ENCODE data around the gene VILL. TPM values are rescaled to one million over a fixed set of nuclear protein-coding genes. Genes with fewer than 3 reads are reported as not detected.

VILL gene
- total RNA-seq, 1 experiment from 2014 or later: 1.2 TPM

- ATAC-seq (peak; percentile 28; the same call in 1 of the 2 replicates), DNase-seq (ENCODE audit: low read depth, low spot score) (no peak)
- POLR2A ChIA-PET: interaction anchor here (0.7 kb wide), 1 partner anchor 108 kb away, joined by 3 read pairs; no protein-coding TSS in a partner anchor
- CTCF ChIA-PET: no interaction called here
- Histone ChIP-seq H3K36me3 (ENCODE audit: control insufficient read depth in 1 of 2, insufficient read depth in 2 of 2, low read length in 2 of 2) (no peaks in the 10 kb centered on the region), H3K4me3 (replicated peaks in 1 of 2; ENCODE audit: low read depth in 1 of 2, low read length in 2 of 2) (peak overlapping the region; percentile 30 to 41), H3K4me1 (ENCODE audit: control insufficient read depth in 1 of 2, insufficient read depth in 2 of 2, low read length in 2 of 2) (peaks cover 29 to 42% of the 10 kb centered on the region in 2 experiments), H3K27ac (ENCODE audit: low read depth, low read length) (peak overlapping the region; percentile 35), H3K79me2 (ENCODE audit: insufficient read depth, low read length) (no peaks in the 10 kb centered on the region), H3K9me2 (ENCODE audit: insufficient read depth) (no peaks in the 10 kb centered on the region), H3K9ac (ENCODE audit: low read length) (peak overlapping the region; percentile 45), H3K27me3 (ENCODE audit: insufficient read depth, low read length) (no peaks in the 10 kb centered on the region), H3K4me2 (ENCODE audit: low read length) (peak overlapping the region; percentile 76), H4K20me1 (ENCODE audit: insufficient read depth) (no peaks in the 10 kb centered on the region), H3K9me3 (ENCODE audit: control insufficient read depth in 1 of 2, insufficient read depth in 1 of 2, low read depth in 1 of 2, low read length in 2 of 2) (no peaks in the 10 kb centered on the region), H2AFZ (ENCODE audit: low read depth, low read length, poor library complexity, severe bottlenecking) (peak overlapping the region; percentile 64)
- RAD21 ChIA-PET (ENCODE audit: low non-redundant PET in 1 of 2, low total read pairs in 2 of 2, uncharacterized antibody in 2 of 2, unreplicated experiment in 2 of 2): no interaction called here
- TF ChIP-seq YY1 (IDR thresholded peaks at IDR 0.05; ENCODE audit: extremely low read depth, insufficient replicate concordance, low read depth, low read length): no peak
- no peak for TF ChIP-seq SP1 (IDR thresholded peaks at IDR 0.05; ENCODE audit: low read depth)
- no peak for TF ChIP-seq ZBTB33 (IDR thresholded peaks at IDR 0.05; ENCODE audit: extremely low read depth, insufficient replicate concordance, low read length)
- TF ChIP-seq EGR1 (IDR thresholded peaks at IDR 0.05; ENCODE audit: low read depth): no peak
- TF ChIP-seq POLR2A (IDR thresholded peaks at IDR 0.05; ENCODE audit: borderline replicate concordance, extremely low read depth, insufficient read depth, insufficient read length): no peak
- TF ChIP-seq FOSL1 (IDR thresholded peaks at IDR 0.05; ENCODE audit: low read depth): no peak
- no peak for TF ChIP-seq CBX3 (IDR thresholded peaks at IDR 0.05; ENCODE audit: low read depth)
- no peak for TF ChIP-seq EZH2phosphoT487 (IDR thresholded peaks at IDR 0.05; ENCODE audit: borderline replicate concordance)
- BruUV-seq (replicated peaks): no TSS peak
- intact Hi-C loops (cut with micrococcal nuclease): no loop called here
These were observed 39.8 kb downstream of the VILL start for GRCh38 chr3:38030126-38031021.
